GM08714 (cell line): ENCODE results near the gene IDH3A.

Experiments
- H3K4me3 ChIP-seq: fragments of 200-500 bp; sonication (Bioruptor generic); 2 replicates; pipeline ENCODE4 v1.5.1; 2014; ENCODE audit warnings: mild to moderate bottlenecking, low read length, inconsistent platforms
- ZNF274 ChIP-seq: IDR thresholded peaks from 2 replicates; pipeline ENCODE4 v1.6.1; 2012; ENCODE audit warnings: mild to moderate bottlenecking, low read depth, low read length

The IDH3A gene

GRCh38 chr15:78208341-78208844, 59.2 kb downstream of the IDH3A start:
- no peak overlapping the region for H3K4me3 ChIP-seq
- TF ChIP-seq ZNF274 = no peak

GRCh38 chr15:78208887-78209645, 59.9 kb downstream of the IDH3A start:
- H3K4me3 ChIP-seq = no peak overlapping the region
- no peak for TF ChIP-seq ZNF274

GRCh38 chr15:78209646-78210348, 60.6 kb downstream of the IDH3A start:
- no peak overlapping the region for H3K4me3 ChIP-seq
- no peak for TF ChIP-seq ZNF274

GRCh38 chr15:78210349-78210717, 61.2 kb downstream of the IDH3A start:
- TF ChIP-seq ZNF274 = no peak
- H3K4me3 ChIP-seq = no peak overlapping the region

- no peak for TF ChIP-seq ZNF274
- no peak overlapping the region for H3K4me3 ChIP-seq
Measured at GRCh38 chr15:78211189-78211921, 62.2 kb downstream of the IDH3A start.

- no peak for TF ChIP-seq ZNF274
- no peak overlapping the region for H3K4me3 ChIP-seq
Measured at GRCh38 chr15:78212008-78212407, 62.8 kb downstream of the IDH3A start.

- no peak overlapping the region for H3K4me3 ChIP-seq
- no peak for TF ChIP-seq ZNF274
Measured at GRCh38 chr15:78212546-78213424, 63.6 kb downstream of the IDH3A start.

- no peak for TF ChIP-seq ZNF274
- H3K4me3 ChIP-seq = no peak overlapping the region
Measured at GRCh38 chr15:78213425-78213750, 64.2 kb downstream of the IDH3A start.

GRCh38 chr15:78213956-78214355, 64.8 kb downstream of the IDH3A start:
- H3K4me3 ChIP-seq = no peak overlapping the region
- no peak for TF ChIP-seq ZNF274

GRCh38 chr15:78216276-78217104, 67.3 kb downstream of the IDH3A start:
- TF ChIP-seq ZNF274 = no peak
- H3K4me3 ChIP-seq = no peak overlapping the region

- no peak for TF ChIP-seq ZNF274
- no peak overlapping the region for H3K4me3 ChIP-seq
Measured at GRCh38 chr15:78220713-78221112, 71.6 kb downstream of the IDH3A start.
